Germinal center (tissue), 1 donor: Measurements from ENCODE around the gene ZNF563.

ENCODE experiments used
- DNase-seq: peaks from one replicate; pipeline ENCODE4 v3.0.0; 2012; ENCODE audit warnings: mixed read lengths, low spot score

Gene ZNF563

DNA sequence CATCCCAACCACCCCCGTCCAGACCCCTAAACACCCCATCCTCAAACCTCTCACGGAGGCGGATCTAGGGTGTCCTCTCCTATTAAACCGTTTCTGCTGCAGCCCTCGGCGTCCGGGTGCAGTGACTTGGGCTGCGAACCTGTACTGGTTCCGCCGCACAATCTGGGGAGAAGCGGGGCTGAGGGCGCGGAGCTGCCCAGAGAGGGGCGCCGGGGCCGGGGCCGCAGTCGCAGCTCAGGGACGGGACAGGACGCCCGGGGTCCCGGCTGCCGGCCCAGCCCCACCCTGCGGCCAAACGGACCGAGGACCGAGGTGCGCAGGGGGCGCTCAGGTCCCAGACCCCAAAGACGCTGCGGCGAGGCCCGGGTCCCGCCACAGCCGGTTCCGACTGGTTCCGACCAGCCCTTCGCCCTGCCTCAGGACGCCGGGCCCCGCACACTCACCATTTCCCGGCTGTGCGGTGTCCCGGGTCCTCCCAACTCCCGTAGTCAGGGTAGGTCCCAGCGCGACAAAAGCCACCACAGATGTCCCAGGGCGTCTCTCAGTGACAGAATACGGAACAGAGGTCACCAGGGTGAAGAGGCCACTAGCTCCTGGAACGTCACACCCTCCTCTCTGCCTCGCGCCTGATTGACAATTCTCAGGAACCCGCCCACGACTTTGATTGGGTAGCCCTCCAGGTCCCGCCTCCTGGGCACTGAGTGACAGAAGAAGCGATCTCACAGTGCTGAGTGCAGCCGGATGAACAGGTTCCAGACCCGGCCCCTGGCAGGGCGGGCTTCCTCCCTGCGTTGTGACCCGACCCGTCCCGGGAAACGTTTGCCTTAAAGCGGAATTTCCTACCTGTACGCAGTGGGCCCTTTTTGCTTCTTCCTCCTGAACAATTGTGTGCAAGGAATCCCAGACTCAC, 38.9 kb downstream of the ZNF563 start, which contains the start of gene ZNF44:
TSS of gene ZNF44 (minus strand) at position 635 of the 910 bp plus-strand sequence. CDS start at position 446, 189 bp downstream.
- peak; percentile 96 for DNase-seq

DNA sequence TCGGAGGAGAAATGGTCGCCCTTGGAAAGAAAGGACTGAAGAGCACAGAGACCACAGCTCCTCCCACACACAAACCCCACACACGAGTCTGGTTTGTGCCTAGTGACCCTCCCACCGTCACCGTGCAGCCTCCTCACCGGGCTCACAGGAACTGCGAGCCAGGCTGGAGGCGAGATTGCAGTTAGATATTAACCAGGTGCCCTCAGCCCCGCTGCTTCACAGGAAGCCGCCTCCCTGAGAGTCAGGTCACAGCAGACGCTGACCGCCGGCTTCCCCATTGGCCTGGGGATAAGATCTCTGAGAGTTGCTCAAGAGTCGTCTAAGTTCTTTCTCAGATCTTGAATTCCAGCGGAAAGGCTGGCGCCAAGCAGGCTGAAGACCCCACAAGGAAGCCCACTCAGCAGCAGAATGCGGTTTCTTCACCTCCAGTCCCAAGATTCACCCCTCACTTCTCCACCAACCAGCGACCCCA, 39.6 kb downstream of the ZNF563 start:
- DNase-seq: peak; percentile 57

DNA sequence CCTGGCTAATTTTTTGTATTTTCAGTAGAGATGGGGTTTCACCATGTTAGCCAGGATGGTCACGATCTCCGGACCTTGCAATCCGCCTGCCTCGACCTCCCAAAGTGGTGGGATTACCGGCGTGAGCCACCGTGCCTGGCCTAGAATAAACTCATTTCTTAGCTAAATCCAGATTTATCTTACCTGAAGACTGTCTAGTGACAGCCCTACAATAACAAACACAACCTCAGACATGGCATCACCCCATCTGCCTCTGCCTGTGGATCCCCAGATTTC, 43.7 kb downstream of the ZNF563 start:
- no peak for DNase-seq

DNA sequence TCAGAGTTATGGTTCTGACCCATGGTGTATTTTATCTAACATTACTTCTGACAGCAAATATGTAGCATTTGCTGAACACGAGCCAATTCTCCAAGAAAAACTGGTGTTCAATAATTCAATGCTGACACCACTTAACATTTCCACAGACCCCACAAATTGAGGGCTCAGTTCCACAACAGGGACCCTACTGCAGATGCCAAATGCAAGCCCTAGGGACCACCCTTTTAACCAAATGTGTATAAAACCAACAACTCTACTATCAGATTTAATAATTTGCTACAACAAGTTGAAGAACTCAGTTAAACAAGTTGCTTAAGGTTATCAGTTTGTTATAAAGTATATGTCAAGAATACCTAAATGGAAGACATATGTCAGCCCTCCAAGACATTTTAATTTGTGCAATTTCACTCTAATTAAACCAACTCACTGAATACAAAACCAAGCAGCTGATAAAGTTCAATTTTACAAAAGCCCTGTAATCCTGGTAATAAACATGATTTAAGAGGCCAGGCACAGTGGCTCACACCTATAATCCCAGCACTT, 45.4 kb downstream of the ZNF563 start:
- no peak for DNase-seq

DNA sequence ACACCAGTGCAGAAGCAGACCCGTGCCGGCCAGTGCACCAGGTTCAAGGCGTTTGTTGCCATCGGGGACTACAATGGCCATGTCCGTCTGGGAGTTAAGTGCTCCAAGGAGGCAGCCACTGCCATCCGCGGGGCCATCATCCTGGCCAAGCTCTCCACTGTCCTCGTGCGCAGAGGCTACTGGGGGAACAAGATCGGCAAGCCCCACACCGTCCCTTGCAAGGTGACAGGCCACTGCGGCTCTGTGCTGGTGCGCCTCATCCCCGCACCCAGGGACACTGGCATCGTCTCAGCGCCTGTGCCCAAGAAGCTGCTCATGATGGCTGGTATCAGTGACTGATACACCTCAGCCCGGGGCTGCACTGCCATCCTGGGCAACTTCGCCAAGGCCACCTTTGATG, 48.8 kb downstream of the ZNF563 start:
- no peak for DNase-seq

DNA sequence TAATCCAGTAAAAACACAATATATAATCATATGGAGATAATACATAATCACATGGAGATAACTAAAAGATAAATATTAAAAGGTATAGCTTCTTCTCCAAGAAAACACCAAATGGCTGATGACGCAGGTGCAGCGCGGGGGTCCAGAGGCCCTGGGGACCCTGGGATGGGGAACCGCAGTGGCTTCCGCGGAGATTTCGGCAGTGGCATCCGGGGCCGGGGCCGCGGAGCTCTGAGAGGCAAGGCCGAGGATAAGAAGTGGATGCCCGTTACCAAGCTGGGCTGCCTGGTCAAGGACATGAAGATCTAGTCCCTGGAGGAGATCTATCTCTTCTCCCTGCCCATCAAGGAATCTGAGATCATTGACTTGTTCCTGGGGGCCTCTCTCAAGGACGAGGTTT, 49.2 kb downstream of the ZNF563 start:
- no peak for DNase-seq

DNA sequence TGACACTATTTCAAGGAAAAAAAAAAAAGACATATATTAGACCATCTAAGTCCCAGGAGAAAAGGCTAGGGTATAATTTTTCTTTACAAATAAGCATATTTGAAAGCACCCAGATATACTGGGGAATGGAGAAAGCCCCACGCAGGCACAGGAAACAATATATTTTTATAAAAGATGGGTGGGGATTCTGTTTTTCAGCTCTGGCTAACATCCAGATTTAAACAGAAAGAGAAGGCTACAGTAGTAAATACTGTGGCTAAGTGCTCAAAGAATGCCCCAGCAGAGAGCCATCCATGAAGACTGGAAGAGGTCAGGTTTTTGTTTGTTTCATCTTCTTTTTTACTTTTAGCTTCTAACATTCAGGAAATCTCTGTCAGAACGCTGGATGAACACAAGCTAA, 54.7 kb downstream of the ZNF563 start:
- no peak for DNase-seq

DNA sequence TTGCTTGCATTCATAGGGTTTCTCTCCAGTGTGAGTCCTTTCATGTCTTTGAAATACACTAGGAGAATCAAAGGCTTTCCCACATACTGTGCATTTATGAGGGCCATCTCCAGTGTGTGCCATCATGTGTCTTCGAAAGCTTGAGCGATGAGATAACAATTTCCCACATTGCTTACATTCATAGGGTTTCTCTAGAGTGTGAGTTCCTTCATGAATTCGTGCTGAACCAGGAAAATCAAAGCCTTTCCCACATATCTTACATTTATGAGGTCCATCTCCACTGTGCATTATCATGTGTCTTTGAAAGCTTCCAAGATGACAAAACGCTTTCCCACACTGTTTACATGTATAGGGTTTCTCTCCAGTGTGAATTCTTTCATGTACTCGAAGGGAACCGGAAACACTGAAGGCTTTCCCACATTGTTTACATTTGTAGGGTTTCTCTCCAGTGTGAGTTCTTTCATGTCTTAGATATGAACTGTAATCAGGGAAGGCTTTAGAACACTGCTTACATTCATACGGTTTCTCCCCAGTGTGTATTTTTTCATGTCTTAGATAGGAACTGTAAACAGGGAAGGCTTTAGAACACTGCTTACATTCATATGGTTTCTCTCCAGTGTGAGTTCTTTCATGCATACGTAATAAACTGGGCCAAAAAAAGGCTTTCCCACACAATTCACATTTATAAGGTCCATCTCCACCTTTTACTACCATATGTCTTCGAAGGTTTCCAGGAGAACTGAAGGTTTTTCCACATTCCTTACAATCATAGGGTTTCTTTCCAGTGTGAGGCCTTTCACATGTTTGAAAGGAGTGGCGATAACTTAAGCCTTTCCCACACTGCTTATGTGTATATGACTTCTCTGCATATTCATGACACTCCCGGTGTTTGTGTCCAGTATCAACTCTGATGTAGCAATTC, 60.2 kb downstream of the ZNF563 start:
- no peak for DNase-seq

DNA sequence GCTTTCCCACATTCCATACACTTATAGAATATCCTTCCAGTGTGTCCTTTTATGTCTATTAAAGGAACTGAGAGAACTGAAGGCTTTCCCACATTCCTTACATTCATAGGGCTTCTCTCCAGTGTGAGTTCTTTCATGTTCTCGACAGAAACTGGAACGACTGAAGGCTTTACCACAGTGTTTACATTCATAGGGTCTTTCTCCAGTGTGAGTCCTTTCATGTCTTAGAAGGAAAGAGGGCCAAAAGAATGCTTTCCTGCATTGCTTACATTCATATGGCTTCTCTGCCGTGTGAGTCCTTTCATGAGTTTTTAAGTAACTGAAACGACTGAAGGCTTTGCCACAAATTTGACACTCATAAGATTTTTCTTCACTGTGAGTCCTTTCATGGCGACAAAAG, 61.0 kb downstream of the ZNF563 start:
- no peak for DNase-seq

DNA sequence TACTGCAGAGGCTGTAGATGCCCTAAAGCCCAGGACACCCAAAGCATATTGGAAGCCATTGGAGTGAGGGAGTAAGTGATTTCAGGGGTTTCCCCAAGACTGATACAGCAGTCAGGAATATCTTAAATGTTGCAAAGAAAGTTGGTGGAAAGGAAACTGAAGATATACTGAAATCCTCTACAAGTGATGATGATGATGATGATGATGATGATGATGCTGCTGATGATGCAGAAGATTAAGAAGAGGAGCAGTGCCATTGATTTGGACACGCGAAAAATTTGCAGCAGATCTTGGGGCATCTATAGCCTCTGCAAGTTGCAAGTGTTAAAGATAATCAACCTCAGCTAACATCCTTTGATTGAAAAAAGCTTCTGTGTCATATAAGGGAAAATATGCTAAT, 62.6 kb downstream of the ZNF563 start:
- no peak for DNase-seq
